Cardiac fibroblast (primary cell): ENCODE data around the gene PEMT.

ENCODE experiments used
- DNase-seq, 2 donors: peaks; one replicate each; pipeline versions ENCODE4 v3.0.0 to v3.0.0-alpha.2; 2010; ENCODE audit warnings: low read depth in 2 of 2
- H3K4me3 ChIP-seq, 2 donors: replicated peaks in 1 of 2; 1 replicate in 1 of 2; 2 replicates in 1 of 2; pipeline ENCODE4 v1.5.1; 2011; ENCODE audit warnings: low read depth in 2 of 2, low read length in 2 of 2, mild to moderate bottlenecking in 2 of 2, moderate library complexity in 1 of 2
- CTCF ChIP-seq: IDR thresholded peaks from one replicate; pipeline ENCODE4 v1.5.1; 2011; ENCODE audit warnings: low read depth, mild to moderate bottlenecking, low read length, inconsistent platforms

PEMT gene

GRCh38 chr17:17526369-17526768 lies 65.1 kb downstream of the PEMT start:
- no peak for TF ChIP-seq CTCF
- DNase-seq, result no peak
- no peak overlapping the region for H3K4me3 ChIP-seq

- no peak overlapping the region for H3K4me3 ChIP-seq
- TF ChIP-seq CTCF, result no peak
- DNase-seq, result no peak
These were observed 65.6 kb downstream of the PEMT start for GRCh38 chr17:17525956-17526355.

- TF ChIP-seq CTCF, result no peak
- no peak for DNase-seq
- H3K4me3 ChIP-seq, result no peak overlapping the region
These were observed 66.2 kb downstream of the PEMT start for GRCh38 chr17:17525311-17525710.

- H3K4me3 ChIP-seq, result no peak overlapping the region
- DNase-seq, result no peak
- TF ChIP-seq CTCF, result no peak
These were observed 67.6 kb downstream of the PEMT start for GRCh38 chr17:17523731-17524490.

GRCh38 chr17:17523001-17523730 lies 68.3 kb downstream of the PEMT start:
- DNase-seq, result no peak
- no peak overlapping the region for H3K4me3 ChIP-seq
- no peak for TF ChIP-seq CTCF

GRCh38 chr17:17520599-17521232 lies 70.8 kb downstream of the PEMT start:
- DNase-seq, result no peak
- TF ChIP-seq CTCF, result no peak

More at GRCh38 chr17:17520599-17521232, 70.8 kb downstream of the PEMT start:
- no peak overlapping the region for H3K4me3 ChIP-seq
